Adipose tissue (tissue), 3 donors: ENCODE measurements around the gene C3orf22. TPM values are rescaled to one million over a fixed set of nuclear protein-coding genes. Genes with fewer than 3 reads are reported as not detected.

Experiments used
- H3K27ac ChIP-seq: one replicate; pipeline ENCODE4 v1.5.1; 2013; ENCODE audit warnings: low read depth, low read length
- WGBS, 3 donors: extraction: QIAGEN DNeasy Blood & Tissue Kit; methylation state at CpG; one replicate each; pipeline ENCODE4 v1.1.7; 2013; 5-methylcytosine and 5-hydroxymethylcytosine counted together
- polyA plus RNA-seq, 3 donors: library from polyadenylated mRNA; stranded (reverse); fragments of 200-250 nt; gene quantifications; one replicate each; pipeline ENCODE4 v1.2.3, GENCODE V29; 2013
- donor health status: healthy with polysubstance abuse.
- donor health status: Bipolar disorder and iron deficiency.
- donor health status: healthy.

The C3orf22 gene
- polyA plus RNA-seq, 3 donors: not detected

- WGBS, 3 donors: 61 to 75% (median 71%) methylated on average over 2 of the region's 2 CpGs
- no peak overlapping the region for H3K27ac ChIP-seq
Measured at GRCh38 chr3:126562737-126563276, 4.1 kb upstream of the C3orf22 start.

DNA sequence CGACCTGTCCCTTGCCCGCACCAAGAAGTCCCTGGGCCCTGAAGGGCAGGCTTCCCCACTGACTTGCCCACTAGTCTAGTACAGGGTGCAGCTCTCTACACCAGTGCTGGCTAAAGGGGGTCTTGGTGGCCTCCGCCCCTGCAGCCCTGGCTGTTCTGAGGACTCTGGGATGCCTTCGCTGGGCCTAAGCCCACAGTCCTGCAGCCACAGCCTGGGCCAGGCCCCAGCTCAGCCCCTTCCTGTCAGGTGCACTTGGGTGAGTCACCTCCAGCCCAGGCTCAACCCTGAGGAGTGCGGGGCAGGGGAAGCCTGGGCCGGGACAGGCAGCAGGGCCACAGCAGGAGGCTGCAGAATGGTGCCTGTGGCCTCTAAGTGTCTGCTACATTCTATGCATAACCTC lies 971 bp downstream of the C3orf22 start:
- H3K27ac ChIP-seq: no peak overlapping the region
- WGBS, 3 donors: 71 to 85% (median 83%) methylated on average over 6 of the region's 6 CpGs

DNA sequence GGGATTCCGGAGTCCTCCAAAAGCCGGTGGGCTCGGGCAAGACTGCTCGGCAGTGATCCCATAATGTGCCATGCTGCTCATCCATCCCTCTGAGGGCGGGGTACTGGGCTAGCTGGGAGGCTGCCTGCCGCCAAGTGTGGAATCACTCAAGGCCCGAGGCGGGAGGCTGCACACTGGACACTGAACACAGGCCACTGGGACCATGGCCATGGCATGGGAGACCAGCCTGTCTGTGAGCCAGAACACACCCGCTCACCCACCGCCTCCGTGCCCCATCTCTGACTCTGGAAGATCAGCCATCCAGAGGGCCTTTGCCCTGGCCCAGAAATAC lies 1.4 kb downstream of the C3orf22 start:
- 91 to 93% (median 92%) methylated on average over 11 of the region's 11 CpGs for WGBS, 3 donors

DNA sequence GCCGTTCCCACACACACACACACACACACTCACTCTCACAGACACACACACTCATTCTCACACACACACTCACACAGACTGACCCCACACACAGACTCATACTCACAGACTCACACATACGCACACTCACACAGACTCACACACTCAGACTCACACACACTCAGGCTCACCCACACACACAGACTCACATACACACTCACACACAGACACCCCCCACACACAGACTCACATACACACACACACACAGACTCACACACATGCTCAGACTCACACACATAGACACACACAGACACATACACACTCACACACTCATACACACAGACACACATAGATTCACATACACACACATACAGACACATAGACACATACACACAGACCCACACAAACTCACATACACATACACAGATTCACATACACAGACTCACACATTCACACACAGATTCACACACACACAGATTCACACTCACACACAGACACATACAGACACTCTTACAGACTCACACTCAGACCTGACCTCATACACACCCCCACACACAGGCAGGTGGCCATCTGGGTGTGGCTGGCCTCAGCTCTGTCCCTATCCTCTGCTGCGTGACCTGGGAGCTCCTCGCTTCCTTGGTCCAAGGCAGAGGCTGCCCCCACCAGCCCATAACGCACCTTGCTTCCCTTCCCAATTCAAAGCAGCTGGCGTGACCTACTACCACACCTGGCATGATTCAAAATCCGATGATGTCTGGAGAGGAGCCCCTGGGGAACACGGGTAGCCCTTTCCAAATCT lies 1.9 kb downstream of the C3orf22 start:
- 82 to 95% (median 92%) methylated on average over 8 of the region's 8 CpGs for WGBS, 3 donors
- no peak overlapping the region for H3K27ac ChIP-seq

More for the DNA sequence above, 1.4 kb downstream of the C3orf22 start:
- no peak overlapping the region for H3K27ac ChIP-seq

DNA sequence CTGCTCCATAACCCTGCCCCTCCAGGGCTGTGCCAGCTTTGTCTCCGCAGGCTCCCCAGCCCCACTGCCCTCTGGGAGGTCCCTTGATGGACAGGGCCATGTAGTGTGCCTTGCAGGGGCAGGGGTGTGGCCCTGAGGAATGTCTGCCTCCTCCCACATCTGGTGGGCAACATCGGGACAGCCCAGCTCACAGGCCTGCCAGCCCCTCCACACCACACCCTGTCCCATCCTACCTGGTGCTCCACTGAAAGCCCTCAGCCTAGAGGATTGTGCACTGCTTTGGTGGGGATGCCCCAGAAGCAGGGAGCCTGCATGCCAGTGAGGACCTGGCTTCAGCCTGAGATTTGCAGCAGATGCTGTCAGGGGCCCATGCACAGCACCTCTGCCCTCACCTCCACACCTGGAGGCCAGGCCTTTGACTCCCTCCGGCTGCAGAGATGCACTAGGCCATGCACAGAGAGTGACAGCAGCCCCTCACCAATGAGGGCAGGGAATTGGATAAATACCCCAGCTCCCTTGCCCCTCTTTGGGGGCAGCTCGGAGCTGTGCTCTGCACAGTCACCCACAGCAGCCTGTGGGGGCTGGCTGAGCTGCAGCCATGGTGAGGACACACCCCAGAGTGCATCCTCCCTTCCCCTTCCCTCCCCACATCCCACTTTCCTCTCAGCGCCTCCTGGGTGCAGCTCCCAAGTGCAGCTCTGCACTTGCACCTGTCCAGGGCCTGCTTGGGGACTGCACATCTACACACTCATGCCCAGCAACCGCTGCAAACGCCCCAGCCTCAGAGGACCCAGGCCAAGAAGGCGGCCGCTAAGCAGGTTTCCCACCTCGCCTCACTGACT lies 2.7 kb downstream of the C3orf22 start:
- H3K27ac ChIP-seq: no peak overlapping the region
- 69 to 80% (median 75%) methylated on average over 9 to 10 of the region's 10 CpGs for WGBS, 3 donors

- no peak overlapping the region for H3K27ac ChIP-seq
- WGBS, 3 donors: 84 to 92% (median 91%) methylated on average over 19 of the region's 19 CpGs
Measured at GRCh38 chr3:126554560-126555525, 3.9 kb downstream of the C3orf22 start.

- H3K27ac ChIP-seq: no peak overlapping the region
- 79 to 84% (median 83%) methylated on average over 19 of the region's 19 CpGs for WGBS, 3 donors
Measured at GRCh38 chr3:126553284-126554084, 5.2 kb downstream of the C3orf22 start.

GRCh38 chr3:126552688-126553283 lies 5.9 kb downstream of the C3orf22 start:
- no peak overlapping the region for H3K27ac ChIP-seq
- 81 to 88% (median 86%) methylated on average over 13 to 14 of the region's 14 CpGs for WGBS, 3 donors

- 66 to 81% (median 79%) methylated on average over 17 of the region's 17 CpGs for WGBS, 3 donors
- H3K27ac ChIP-seq: no peak overlapping the region
Measured at GRCh38 chr3:126551839-126552687, 6.7 kb downstream of the C3orf22 start.

DNA sequence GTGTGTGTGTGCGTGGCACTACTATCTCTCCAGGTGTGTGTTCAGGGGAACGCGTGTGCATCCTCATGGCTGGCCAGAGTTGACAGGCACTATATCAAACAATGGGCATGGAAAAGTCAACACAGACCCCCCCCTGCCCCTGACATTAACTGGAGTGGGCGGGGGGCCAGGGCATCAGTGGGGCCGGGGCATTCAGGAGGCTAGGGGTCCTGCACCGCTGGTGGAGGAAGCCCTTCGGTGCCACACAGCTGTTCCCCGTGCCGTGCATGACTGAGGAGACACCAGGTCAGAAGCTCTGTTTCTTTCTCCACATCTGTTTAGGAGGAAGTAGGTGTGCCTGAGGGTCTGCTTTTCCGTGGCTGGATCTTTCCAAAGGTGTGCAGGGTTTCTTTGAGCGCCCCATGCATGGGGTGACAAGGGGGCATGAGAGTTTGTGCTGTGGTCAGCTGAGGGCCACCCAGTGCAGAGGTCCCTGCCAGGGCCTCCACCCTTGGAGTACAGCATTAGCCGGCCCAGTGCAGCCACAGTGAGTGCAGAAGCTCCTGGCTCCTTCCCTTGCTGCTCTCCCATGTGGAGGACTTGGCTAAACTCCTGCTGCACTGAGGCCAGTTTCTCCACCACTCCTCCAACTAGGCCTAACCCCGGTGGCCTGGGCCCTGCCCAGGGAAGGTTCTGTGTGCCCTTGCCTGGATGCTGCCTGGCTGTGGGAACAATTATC lies 7.5 kb downstream of the C3orf22 start:
- WGBS, 3 donors: 58 to 67% (median 62%) methylated on average over 13 of the region's 13 CpGs

GRCh38 chr3:126550488-126551051 lies 8.2 kb downstream of the C3orf22 start:
- no peak overlapping the region for H3K27ac ChIP-seq
- WGBS, 3 donors: 83 to 92% (median 89%) methylated on average over 11 of the region's 11 CpGs

More for the DNA sequence above, 7.5 kb downstream of the C3orf22 start:
- H3K27ac ChIP-seq: no peak overlapping the region

DNA sequence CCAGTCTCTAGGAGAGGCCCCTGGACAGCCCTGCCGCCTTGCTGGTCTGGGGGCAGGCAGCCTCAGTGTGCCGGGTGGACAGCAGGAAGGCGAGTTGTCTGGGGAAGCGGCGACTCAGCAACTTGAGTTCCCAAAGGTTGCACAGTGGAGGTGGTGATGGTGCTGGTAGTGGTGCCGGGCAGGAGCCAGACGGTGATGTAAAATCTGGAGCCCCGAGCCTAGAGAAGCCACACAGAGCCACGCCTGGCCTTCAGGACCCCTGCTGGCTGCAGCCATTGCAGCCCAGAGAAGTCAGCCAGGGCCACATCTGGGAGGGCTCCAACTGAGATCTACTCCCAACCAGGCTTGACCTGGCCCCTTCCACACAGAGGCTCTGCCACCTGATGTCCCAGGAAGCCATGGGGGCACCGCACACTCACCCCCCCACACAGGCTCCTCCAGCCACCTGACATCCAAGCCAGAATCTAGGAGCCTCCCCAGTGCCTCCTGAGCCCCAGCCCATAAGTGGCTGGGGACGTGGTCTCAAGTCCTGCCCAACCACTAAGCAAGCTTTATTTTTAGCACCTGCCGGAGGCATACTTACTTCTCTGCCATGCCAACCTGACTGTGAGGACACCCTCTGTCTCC lies 8.8 kb downstream of the C3orf22 start:
- WGBS, 3 donors: 69 to 79% (median 78%) methylated on average over 12 of the region's 12 CpGs

DNA sequence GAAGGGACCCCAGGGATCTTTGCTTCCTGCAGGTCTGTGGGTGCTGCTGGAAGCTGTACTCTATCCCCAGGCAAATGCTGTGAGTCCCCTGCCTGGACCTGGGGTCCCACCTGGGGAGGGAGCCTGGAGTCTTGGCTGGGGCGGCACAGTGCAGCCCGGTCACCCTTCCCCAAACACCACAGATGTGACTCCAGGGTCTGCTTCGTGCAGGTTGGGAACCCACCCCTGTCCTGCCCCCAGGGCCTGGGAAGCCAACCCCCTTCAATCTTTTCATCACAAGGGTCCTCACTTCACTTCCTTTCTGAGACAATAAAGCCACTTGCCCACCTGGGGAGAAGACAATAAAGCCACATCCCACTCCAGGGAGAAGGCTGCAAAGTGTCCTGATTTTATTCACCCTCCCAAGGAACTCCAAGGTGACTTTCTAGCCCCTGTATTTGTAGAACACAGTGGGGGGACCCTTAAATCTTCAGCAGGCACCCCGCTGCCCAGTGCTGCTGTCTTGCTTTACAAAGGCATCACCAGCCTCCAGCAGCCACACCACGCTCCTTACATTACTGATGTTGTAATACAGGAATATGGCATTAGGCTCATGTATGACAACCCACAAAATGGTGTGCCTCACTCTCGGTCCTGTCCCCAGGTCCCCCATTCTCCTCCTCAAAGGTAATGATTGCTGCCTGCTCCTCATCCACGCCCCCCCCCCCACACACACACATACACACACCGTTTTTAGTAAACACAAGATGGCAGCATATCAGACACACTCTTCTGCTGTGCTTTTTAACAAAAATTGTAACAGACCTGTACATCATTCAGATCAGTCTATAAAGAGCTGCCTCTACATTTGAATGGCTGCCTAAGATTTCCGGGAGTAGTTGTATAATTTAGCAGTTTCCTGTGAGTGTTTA lies 9.9 kb downstream of the C3orf22 start:
- no peak overlapping the region for H3K27ac ChIP-seq
- 50 to 60% (median 59%) methylated on average over 9 of the region's 9 CpGs for WGBS, 3 donors

More for the DNA sequence above, 8.8 kb downstream of the C3orf22 start:
- no peak overlapping the region for H3K27ac ChIP-seq

DNA sequence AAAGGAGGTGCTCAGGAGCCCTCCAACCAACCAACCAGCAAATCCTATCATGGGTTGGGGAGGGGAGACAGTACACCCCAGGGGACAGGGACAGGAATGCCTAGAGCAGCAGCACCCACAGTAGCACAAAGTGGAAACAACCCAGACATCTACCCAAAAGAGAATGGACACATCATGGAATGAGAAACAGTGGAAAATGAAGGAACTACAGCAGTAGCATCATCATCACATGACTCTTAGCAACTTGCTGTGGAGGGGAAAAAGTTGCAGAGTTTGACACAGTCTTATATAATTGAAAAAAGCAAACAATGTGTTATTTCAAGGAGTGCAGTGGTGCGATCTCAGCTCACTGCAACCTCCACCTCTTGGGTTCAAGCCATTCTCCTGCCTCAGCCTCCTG lies 11.0 kb downstream of the C3orf22 start:
- H3K27ac ChIP-seq: no peak overlapping the region
- 70 to 89% (median 83%) methylated on average over 1 of the region's 1 CpG for WGBS, 3 donors
